Panc1 (cell line): ENCODE data around the gene MED14.

Experiments used
- CTCF ChIP-seq: fragments of 450-650 bp; IDR thresholded peaks from 2 replicates; pipeline ENCODE4 v1.5.1; 2017; ENCODE audit warnings: mild to moderate bottlenecking
- POLR2AphosphoS5 ChIP-seq: IDR thresholded peaks from 2 replicates; pipeline ENCODE4 v1.6.1; 2012; ENCODE audit warnings: mild to moderate bottlenecking, low read depth, low read length, moderate library complexity
- REST ChIP-seq, 2 experiments: IDR thresholded peaks; 2 replicates each; pipeline ENCODE4 v1.6.1; 2011 to 2012; ENCODE audit warnings: low read depth in 2 of 2, control low read depth in 1 of 2, low read length in 1 of 2, mild to moderate bottlenecking in 1 of 2, moderate library complexity in 1 of 2; ENCODE audit not compliant: insufficient read depth in 1 of 2
- SIN3A ChIP-seq: IDR thresholded peaks from 2 replicates; pipeline ENCODE4 v1.6.1; 2012; ENCODE audit warnings: low read depth, mild to moderate bottlenecking, low read length, moderate library complexity, borderline replicate concordance; ENCODE audit not compliant: insufficient read depth

DNA sequence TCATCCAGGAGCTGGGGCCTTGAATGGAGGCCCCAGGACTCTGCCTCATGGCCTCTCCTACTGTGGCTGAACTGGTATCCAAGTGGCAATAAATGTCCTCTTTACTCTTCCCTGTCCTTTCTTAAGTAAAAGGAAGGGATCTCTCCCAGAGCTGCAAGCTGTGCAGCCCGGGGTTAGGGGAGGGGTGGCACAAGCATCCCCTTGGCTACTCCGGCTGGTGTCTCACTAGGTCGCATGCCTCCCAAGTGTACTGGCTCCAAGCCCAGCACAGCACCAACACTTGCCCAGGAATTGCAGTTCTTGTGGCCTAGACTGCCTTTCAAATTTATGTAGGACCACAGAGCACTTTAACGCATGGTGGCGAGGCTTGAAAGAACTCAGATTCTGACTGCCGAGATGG lies 44.7 kb upstream of the MED14 start:
- TF ChIP-seq CTCF = no peak
- no peak for TF ChIP-seq SIN3A
- no peak for TF ChIP-seq REST (IDR thresholded peaks at IDR 0.05; ENCODE audit: insufficient read depth in 1 of 2, low read depth in 2 of 2, low read length in 1 of 2)
- no peak for TF ChIP-seq POLR2AphosphoS5
